NCI-H1105 (cell line): ENCODE results near the gene CTSZ.
"Not testable (repeated sequence)": the region's sequence is repeated elsewhere in the genome, so short reads cannot be mapped to it uniquely, and the experiment has no call there.

Experiments used
- DNase-seq: peaks from one replicate; lab custom pipeline; 2025; lab: John Stamatoyannopoulos, UW

The CTSZ gene

GRCh38 chr20:59006864-59007664, at the start of gene CTSZ:
Gene CTSZ (minus strand): TSS chr20:59007254. CDS start chr20:59007128, 126 bp downstream.
- no peak for DNase-seq

- DNase-seq = no peak
Measured at GRCh38 chr20:59055302-59055701, 48.2 kb upstream of the CTSZ start.

GRCh38 chr20:59051666-59052185, 44.7 kb upstream of the CTSZ start:
- DNase-seq = no peak

- DNase-seq = no peak
Measured at GRCh38 chr20:59050437-59050836, 43.4 kb upstream of the CTSZ start.

GRCh38 chr20:59048681-59049030, 41.6 kb upstream of the CTSZ start:
- no peak for DNase-seq

- no peak for DNase-seq
Measured at GRCh38 chr20:59047938-59048680, 41.1 kb upstream of the CTSZ start.

- no peak for DNase-seq
Measured at GRCh38 chr20:59046862-59047261, 39.8 kb upstream of the CTSZ start.

- no peak for DNase-seq
Measured at GRCh38 chr20:59044796-59045195, 37.7 kb upstream of the CTSZ start.

GRCh38 chr20:59044295-59044694, 37.2 kb upstream of the CTSZ start:
- DNase-seq = no peak

- DNase-seq = no peak
Measured at GRCh38 chr20:59043698-59044097, 36.6 kb upstream of the CTSZ start.

GRCh38 chr20:59042796-59043631, 36.0 kb upstream of the CTSZ start:
- peak; percentile 33 for DNase-seq

GRCh38 chr20:59042151-59042795, 35.2 kb upstream of the CTSZ start, which contains the start of gene PRELID3B:
Gene PRELID3B (minus strand): TSS chr20:59042786. CDS start chr20:59042730, 56 bp downstream.
- no peak for DNase-seq

GRCh38 chr20:59041487-59041886, 34.4 kb upstream of the CTSZ start:
- not testable (repeated sequence) for DNase-seq

- DNase-seq = no peak
Measured at GRCh38 chr20:59040667-59041066, 33.6 kb upstream of the CTSZ start.

GRCh38 chr20:59039233-59039632, 32.2 kb upstream of the CTSZ start:
- no peak for DNase-seq

GRCh38 chr20:59037386-59037785, 30.3 kb upstream of the CTSZ start:
- DNase-seq = no peak

- DNase-seq = no peak
Measured at GRCh38 chr20:59035381-59035780, 28.3 kb upstream of the CTSZ start.

- peak; percentile 90 for DNase-seq
Measured at GRCh38 chr20:59033616-59034165, 26.6 kb upstream of the CTSZ start.

GRCh38 chr20:59033093-59033492, 26.0 kb upstream of the CTSZ start:
- DNase-seq = no peak

GRCh38 chr20:59032713-59033059, 25.6 kb upstream of the CTSZ start:
- DNase-seq = peak; percentile 71

- DNase-seq = peak; percentile 97
Measured at GRCh38 chr20:59032023-59032712, 25.1 kb upstream of the CTSZ start, which contains the start of gene ATP5F1E. Gene ATP5F1E (minus strand): TSS chr20:59032335. CDS start chr20:59032251, 84 bp downstream.
